Stimulated activated CD4-positive, alpha-beta T cell treated with anti-CD3 and anti-CD28 coated beads, TNF-alpha, amount 100 ng/mL, for 1 hour (primary cell): Measurements from ENCODE around the gene IL19.
"Not testable (repeated sequence)": the region's sequence is repeated elsewhere in the genome, so short reads cannot be mapped to it uniquely, and the experiment has no call there.

Experiments
- DNase-seq, 3 donors: peaks; one replicate each; pipeline ENCODE4 v3.0.0-alpha.2; 2020; ENCODE audit warnings: low read depth in 3 of 3, low spot score in 1 of 3

IL19 gene

GRCh38 chr1:206828765-206829164, 58.2 kb downstream of the IL19 start:
- DNase-seq, result no peak

- DNase-seq, result no peak
These were observed 58.7 kb downstream of the IL19 start for GRCh38 chr1:206829282-206829681.

GRCh38 chr1:206829875-206830274, 59.3 kb downstream of the IL19 start:
- no peak for DNase-seq

DNA sequence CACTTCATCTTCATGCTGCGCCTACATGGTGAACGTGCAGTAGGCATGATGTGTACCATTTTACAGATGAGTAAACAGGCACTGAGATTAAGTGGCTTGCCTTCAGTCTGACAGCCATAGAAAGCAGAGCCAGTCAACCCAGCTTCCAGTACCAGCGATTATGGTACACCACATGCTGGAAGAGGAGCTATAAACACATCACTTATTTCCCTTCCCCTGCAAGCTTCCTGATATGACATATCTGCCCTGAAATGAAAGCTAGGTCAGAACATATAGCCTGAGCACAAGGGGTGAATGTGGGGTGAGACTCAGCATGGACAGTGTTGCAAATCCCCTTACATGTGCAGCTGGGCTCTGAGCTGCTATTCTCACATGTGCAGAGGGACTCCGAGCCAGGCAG, 61.1 kb downstream of the IL19 start:
- DNase-seq, result no peak

GRCh38 chr1:206832352-206832880, 61.8 kb downstream of the IL19 start:
- no peak for DNase-seq

DNA sequence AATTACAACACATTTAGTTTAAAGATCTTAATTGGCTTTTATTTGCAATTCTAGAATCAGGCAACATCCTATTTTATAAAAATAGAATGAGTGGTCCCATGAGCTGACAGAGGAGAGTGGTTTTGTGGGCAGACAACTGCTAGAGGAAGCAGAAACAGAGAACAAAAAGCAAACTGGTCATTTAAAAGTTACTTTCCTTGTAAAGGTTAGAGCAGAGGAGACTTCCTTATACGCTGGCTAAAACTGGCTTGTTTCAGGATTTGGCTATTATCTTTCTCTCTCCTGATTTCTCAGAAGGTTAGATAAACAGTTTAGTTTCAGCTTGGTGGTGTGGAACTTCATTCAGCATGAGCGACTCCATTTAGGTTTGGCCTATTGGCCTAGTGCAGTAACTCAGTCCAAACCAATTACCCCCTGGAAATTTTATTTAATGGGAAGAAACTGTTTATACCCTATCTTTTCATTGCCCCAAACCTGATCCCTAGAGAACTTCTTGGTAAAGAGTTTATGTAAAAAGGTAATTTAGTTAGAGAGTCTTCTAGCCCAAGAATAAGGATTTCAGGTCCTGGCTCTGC, 62.6 kb downstream of the IL19 start:
- no peak for DNase-seq

DNA sequence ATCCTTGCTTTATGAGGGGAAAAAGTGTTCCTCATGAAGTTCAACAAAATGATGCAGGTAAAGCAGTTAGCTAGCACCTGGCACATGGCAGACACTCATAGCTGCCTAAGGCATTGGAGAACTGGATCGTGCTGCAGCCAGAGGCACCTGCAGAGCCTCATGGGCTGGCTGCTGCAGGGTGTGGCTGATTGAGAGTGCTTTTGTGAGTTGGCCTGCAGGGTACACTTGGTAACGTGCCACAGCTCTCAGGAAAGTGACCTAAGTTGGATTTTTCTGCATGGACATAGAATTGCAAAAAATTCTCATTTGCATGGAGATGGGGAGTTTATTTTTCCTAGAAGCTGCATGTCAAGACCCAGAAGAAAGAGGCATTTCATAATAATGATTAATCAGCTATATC, 63.2 kb downstream of the IL19 start:
- DNase-seq, result no peak

GRCh38 chr1:206834217-206834616, 63.6 kb downstream of the IL19 start:
- DNase-seq, result no peak

DNA sequence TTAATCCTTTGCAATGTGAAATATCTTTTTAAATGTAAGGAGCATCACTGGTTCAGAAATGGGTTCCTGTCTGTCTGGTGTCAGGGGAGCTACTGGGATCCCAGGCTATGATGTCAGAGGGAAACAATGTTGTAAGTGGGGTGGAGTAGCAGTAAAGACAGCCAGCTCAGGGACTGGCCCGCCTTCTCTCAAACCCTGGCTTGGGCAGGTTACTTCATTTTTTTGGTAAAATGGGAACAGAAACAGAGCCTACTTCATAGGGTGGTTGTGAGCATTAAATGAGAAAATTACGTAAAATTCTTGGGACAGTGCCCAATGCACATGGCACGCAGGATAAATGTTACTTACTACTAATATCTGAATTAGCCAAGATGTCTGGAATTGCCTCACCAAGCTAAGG, 64.1 kb downstream of the IL19 start:
- no peak for DNase-seq

DNA sequence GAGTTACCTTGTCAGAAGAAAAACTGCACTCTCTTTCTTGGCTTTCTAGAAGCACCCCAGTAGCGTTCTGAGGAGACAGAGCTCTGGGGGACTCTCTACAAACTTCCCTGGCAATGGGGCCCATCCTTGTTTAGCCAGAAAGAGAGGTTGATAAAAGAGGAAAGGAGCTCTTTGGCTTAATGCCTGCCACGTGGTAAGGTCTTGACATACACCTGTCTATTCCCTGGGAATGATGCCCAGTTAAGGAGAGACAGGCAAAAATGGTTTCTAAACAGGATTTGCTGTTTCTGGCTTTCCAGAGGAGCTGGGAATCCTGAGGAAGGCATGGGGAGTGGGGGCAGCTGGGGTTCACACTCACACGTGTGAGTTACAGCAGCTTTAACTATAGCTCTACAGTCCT, 64.6 kb downstream of the IL19 start:
- no peak for DNase-seq

GRCh38 chr1:206836111-206836510, 65.5 kb downstream of the IL19 start:
- DNase-seq, result no peak

- no peak for DNase-seq
These were observed 68.5 kb downstream of the IL19 start for GRCh38 chr1:206839006-206839560.

DNA sequence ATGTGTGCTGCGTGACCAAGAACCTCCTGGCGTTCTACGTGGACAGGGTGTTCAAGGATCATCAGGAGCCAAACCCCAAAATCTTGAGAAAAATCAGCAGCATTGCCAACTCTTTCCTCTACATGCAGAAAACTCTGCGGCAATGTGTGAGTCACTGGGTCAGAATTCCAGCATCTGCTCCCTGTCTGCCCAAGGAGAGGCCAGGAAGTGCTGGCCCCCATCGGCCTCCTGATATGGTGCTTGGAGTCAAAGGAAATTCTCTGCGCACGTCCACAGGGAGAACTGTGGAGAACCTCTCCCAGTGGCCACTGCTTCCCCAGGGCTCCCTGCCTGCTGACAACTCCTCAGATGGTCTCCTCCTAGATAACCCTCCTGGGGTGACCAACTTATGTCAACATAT, 69.3 kb downstream of the IL19 start:
- DNase-seq, result no peak

GRCh38 chr1:206841609-206842323, 71.2 kb downstream of the IL19 start:
- no peak for DNase-seq

DNA sequence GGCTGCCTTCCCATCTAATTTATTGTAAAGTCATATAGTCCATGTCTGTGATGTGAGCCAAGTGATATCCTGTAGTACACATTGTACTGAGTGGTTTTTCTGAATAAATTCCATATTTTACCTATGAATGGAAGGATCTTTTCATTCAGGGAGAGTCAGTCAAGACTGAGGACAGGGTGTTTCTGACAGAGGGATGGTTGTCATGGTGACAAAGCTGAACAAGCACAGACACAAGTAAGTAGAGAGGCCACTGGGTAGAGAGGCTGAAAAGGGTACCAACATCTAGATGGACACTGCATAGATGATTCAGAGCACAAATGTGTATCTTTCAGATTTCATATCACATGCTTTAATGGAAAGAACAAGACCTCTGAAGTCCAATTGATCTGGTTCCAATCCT, 72.3 kb downstream of the IL19 start:
- no peak for DNase-seq

GRCh38 chr1:206843626-206844025, 73.1 kb downstream of the IL19 start:
- DNase-seq, result no peak

GRCh38 chr1:206846487-206846886, 75.9 kb downstream of the IL19 start:
- no peak for DNase-seq

GRCh38 chr1:206847337-206847834, 76.8 kb downstream of the IL19 start:
- no peak for DNase-seq

DNA sequence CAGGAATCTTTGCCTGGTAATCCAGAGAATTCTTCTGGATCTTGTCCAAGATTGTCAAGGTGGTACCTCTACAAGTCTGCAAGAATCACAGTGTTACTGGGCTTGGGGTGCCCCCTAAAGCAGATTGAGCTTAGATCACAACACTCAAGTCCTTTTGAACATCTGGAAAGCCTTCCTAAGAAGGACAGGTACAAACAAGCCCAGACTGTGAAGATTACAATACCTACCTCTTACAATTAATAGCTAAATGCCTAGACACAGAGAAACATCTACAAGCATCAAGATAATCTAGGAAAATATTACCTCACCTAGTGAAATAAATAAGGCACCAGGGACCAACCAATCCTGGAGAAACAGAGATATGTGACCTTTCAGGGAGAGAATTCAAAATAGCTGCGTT, 77.4 kb downstream of the IL19 start:
- DNase-seq, result no peak

DNA sequence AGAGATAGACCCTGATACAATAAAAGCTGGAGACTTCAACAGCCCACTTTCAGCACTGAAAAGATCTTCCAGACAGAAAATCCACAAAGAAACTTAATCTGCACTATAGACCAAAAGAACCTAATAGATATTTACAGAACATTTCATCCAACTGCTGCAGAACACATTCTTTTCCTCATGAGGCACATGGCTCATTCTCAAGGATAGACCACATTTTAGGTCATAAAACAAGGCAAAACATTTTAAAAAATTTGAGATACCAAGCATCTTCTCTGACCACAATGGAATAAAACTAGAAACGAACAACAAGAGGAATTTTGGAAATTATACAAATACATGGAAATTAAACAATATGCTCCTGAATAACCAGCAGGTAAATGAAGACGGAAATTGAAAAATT, 79.8 kb downstream of the IL19 start:
- DNase-seq, result no peak

- DNase-seq, result no peak
These were observed 80.9 kb downstream of the IL19 start for GRCh38 chr1:206851341-206852010.

GRCh38 chr1:206852662-206853061, 82.1 kb downstream of the IL19 start:
- not testable (repeated sequence) for DNase-seq
